Lung (tissue), 12 donors: Measurements from ENCODE around the gene GGCX. TPM values are rescaled to one million over a fixed set of nuclear protein-coding genes. Genes with fewer than 3 reads are reported as not detected.

Experiments used
- ATAC-seq: fragments of 200-7000 bp; cut with Tn5 transposase; one replicate; pipeline ENCODE4 v1.9.1; 2020; ENCODE audit warnings: moderate number of reproducible peaks; ENCODE audit not compliant: insufficient read depth, low FRiP score
- DNase-seq, 3 donors: peaks; one replicate each; pipeline ENCODE4 v3.0.0-alpha.2; 2013 to 2017
- H3K27ac ChIP-seq, 2 donors: one replicate each; pipeline ENCODE4 v1.5.1; 2013; ENCODE audit warnings: mild to moderate bottlenecking in 2 of 2, moderate library complexity in 2 of 2, control low read depth in 1 of 2, inconsistent platforms in 1 of 2, low read depth in 1 of 2, low read length in 1 of 2
- H3K27me3 ChIP-seq, 3 donors: one replicate each; pipeline ENCODE4 v1.5.1; 2013; ENCODE audit warnings: low read length in 2 of 3; ENCODE audit not compliant: control insufficient read depth in 3 of 3, insufficient read depth in 3 of 3
- H3K36me3 ChIP-seq, 4 donors: one replicate each; pipeline ENCODE4 v1.5.1; 2013; ENCODE audit warnings: low read length in 4 of 4, mild to moderate bottlenecking in 1 of 4, moderate library complexity in 1 of 4; ENCODE audit not compliant: control insufficient read depth in 4 of 4, insufficient read depth in 4 of 4
- H3K4me1 ChIP-seq, 5 donors: one replicate each; pipeline ENCODE4 v1.5.1; 2013; ENCODE audit warnings: low read length in 5 of 5, mild to moderate bottlenecking in 2 of 5, moderate library complexity in 1 of 5; ENCODE audit not compliant: control insufficient read depth in 5 of 5, insufficient read depth in 5 of 5
- H3K4me3 ChIP-seq: one replicate; pipeline ENCODE4 v1.5.1; 2013; ENCODE audit warnings: mild to moderate bottlenecking, control low read depth, moderate library complexity
- H3K9ac ChIP-seq, 2 donors: one replicate each; pipeline ENCODE4 v1.5.1; 2013; ENCODE audit warnings: low read length in 2 of 2, control low read depth in 1 of 2; ENCODE audit not compliant: insufficient read depth in 1 of 2
- H3K9me3 ChIP-seq, 4 donors: one replicate each; pipeline ENCODE4 v1.5.1; 2013; ENCODE audit warnings: low read length in 3 of 4, mild to moderate bottlenecking in 1 of 4, moderate library complexity in 1 of 4; ENCODE audit not compliant: control insufficient read depth in 4 of 4, insufficient read depth in 3 of 4
- WGBS, 2 donors: extraction: QIAGEN DNeasy Blood & Tissue Kit; methylation state at CpG; one replicate each; pipeline ENCODE4 v1.1.7; 2013; 5-methylcytosine and 5-hydroxymethylcytosine counted together
- polyA plus RNA-seq, 2 donors: library from polyadenylated mRNA; stranded (reverse); fragments of 200-250 nt; gene quantifications; one replicate each; pipeline ENCODE4 v1.2.1, GENCODE V29; 2013
- total RNA-seq, 2 donors: library from RNA; depleted of rRNA in 1 of 2; stranded (reverse); fragments of >200 nt in 1 of 2; gene quantifications; one replicate each; pipeline ENCODE4 v1.2.1, GENCODE V29; 2014 to 2021
- TF ChIP-seq, protein P1 (sequence below): IDR thresholded peaks from 2 replicates; pipeline ENCODE4 v1.5.1; 2012; ENCODE audit warnings: mild to moderate bottlenecking; ENCODE audit errors: control extremely low read depth, extremely low read depth
- donor health status: control.
- donor health status: control.
- donor health status: Bipolar disorder and iron deficiency.
- donor health status: healthy.
- donor health status: DM: yes; HTN: yes; CAD: no.

Gene GGCX
- total and polyA plus RNA-seq, 4 donors: 21.8 to 69.2 (median 44.8) TPM

DNA sequence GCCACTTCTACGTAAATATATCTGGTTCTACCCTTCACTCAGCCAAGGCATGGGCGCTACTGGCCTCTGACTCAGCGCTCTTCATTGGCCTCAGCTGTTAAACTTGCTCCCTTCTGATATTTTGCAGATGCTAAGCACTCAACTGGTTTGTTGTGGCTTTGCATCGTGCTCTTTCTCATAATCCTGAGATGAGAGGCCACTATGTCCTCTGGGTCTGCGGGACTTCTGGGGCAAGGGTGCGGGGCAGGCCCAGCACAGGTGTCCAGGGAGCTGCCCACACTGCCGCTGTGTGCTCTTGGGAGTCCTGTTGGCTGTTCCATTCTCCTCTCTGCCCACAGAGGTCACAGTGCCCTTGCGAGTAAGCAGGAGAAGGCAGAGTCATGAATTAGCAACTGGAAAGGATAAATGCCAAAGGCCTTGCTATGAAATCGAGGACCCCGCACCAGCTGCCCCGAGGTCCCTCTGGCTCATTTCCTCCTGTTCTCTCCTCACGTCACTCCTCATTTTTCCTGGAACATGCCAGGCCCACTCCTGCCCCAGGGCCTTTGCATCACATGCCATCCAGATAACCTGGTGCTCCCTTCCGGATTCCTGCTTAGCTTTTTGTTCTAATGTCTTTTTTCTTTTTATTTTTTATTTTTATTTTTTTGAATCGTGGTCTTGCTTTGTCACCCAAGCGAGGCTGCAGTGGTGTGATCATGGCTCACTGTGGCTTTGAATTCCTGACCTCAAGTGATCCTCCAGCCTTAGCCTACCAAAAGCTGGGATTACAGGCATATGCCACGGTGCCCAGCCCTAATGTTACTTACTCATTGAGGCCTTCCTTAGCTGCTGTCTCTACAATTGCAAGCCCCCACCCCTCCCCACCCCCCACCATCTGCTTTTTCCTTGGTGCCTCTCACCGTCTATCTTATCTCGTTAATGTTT is 57.2 kb downstream of the GGCX start:
- Histone ChIP-seq H3K4me1 (peaks cover 0 to 11% (median 4%) of the 10 kb centered on the region in 5 donors), H3K27me3 (no peaks in the 10 kb centered on the region), H3K4me3 (no peak overlapping the region), H3K27ac (peak overlapping the region in 1 of 2 donors; percentile 15), H3K9ac (no peak overlapping the region), H3K36me3 (no peaks in the 10 kb centered on the region), H3K9me3 (no peaks in the 10 kb centered on the region)
- TF ChIP-seq, protein P1, sequence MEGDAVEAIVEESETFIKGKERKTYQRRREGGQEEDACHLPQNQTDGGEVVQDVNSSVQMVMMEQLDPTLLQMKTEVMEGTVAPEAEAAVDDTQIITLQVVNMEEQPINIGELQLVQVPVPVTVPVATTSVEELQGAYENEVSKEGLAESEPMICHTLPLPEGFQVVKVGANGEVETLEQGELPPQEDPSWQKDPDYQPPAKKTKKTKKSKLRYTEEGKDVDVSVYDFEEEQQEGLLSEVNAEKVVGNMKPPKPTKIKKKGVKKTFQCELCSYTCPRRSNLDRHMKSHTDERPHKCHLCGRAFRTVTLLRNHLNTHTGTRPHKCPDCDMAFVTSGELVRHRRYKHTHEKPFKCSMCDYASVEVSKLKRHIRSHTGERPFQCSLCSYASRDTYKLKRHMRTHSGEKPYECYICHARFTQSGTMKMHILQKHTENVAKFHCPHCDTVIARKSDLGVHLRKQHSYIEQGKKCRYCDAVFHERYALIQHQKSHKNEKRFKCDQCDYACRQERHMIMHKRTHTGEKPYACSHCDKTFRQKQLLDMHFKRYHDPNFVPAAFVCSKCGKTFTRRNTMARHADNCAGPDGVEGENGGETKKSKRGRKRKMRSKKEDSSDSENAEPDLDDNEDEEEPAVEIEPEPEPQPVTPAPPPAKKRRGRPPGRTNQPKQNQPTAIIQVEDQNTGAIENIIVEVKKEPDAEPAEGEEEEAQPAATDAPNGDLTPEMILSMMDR: no peak
- WGBS, 2 donors: 82 to 88% methylated on average over 18 of the region's 18 CpGs
- DNase-seq: no peak
- ATAC-seq: no peak

DNA sequence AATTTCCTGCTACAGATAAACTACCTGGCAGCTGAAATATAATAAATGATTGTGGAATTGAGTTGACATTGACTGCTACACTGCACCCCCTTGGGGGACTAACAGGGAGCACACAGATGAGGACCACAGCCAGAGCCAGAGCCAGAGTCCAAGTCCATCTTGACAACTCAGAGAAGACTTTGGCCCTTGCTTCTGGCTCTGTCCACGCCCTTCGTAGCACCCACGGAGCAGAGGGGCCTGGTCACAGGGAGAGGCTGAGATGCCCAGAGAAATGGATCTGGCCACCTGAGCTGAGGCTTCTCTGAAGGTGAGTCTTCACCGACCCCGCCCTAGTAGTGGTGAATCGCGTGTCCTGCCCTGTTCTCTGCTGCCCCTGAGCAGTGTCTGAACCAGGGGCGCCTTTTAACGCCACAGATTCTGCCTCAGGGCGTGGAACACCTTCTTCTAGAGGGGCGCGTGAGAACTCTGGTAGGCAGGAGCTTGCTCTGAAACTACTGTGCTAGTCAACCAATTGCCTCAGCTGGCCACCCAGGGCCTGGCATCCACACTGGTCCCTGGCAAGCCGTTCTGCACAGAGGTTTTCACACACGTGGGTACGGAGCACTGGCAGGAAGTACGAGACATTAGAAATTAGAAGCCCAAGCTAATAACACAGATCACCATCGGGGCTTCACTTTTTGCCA is 58.0 kb downstream of the GGCX start:
- WGBS, 2 donors: 89 to 94% methylated on average over 17 of the region's 17 CpGs
- H3K4me1 ChIP-seq: peaks cover 0 to 11% (median 4%) of the 10 kb centered on the region in 5 donors
- TF ChIP-seq, protein P1: no peak
- H3K9ac ChIP-seq: no peak overlapping the region
- ATAC-seq (no peak), DNase-seq (no peak)
- H3K27me3 ChIP-seq: no peaks in the 10 kb centered on the region
- peak overlapping the region in 1 of 2 donors; percentile 15 for H3K27ac ChIP-seq
- H3K9me3 ChIP-seq: no peaks in the 10 kb centered on the region
- no peaks in the 10 kb centered on the region for H3K36me3 ChIP-seq
- no peak overlapping the region for H3K4me3 ChIP-seq

DNA sequence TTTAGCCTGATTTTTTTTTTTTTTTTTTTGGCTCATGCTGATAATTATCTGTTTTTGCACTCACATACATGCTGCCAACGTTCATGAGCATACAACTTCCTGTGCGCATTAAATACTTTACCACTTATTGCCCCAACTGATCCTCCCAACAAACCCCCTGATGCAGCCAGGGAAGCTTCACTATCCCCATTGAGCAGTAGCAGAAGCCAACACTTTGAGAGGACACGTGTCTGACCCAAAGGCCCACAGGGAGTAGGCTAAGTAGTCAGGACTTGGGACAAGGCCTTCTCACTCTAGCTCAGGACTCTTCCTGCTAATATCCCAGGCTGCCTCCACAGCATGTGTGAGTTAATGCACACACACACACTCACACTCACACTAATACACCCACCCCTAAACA is 58.6 kb downstream of the GGCX start:
- no peaks in the 10 kb centered on the region for H3K36me3 ChIP-seq
- H3K27ac ChIP-seq: no peak overlapping the region
- H3K27me3 ChIP-seq: no peaks in the 10 kb centered on the region
- TF ChIP-seq, protein P1: no peak
- DNase-seq (no peak), ATAC-seq (no peak)
- H3K4me1 ChIP-seq: peaks cover 0 to 11% (median 4%) of the 10 kb centered on the region in 5 donors
- H3K4me3 ChIP-seq: no peak overlapping the region
- H3K9me3 ChIP-seq: no peaks in the 10 kb centered on the region
- H3K9ac ChIP-seq: no peak overlapping the region
- WGBS, 2 donors: 66 to 67% methylated on average over 3 of the region's 3 CpGs
